GM21576 (cell line): Measurements from ENCODE around the gene SULF2.

Source experiments
- ATAC-seq: cut with Tn5 transposase; IDR thresholded peaks from one replicate; pipeline ENCODE4 v1.9.1; 2021; ENCODE audit warnings: mild to moderate bottlenecking, moderate library complexity; ENCODE audit not compliant: unreplicated experiment

SULF2 gene

GRCh38 chr20:47688385-47689381 is 96.6 kb downstream of the SULF2 start:
- no peak for ATAC-seq

- ATAC-seq = no peak
Observed at GRCh38 chr20:47687095-47687987, 97.9 kb downstream of the SULF2 start.

DNA sequence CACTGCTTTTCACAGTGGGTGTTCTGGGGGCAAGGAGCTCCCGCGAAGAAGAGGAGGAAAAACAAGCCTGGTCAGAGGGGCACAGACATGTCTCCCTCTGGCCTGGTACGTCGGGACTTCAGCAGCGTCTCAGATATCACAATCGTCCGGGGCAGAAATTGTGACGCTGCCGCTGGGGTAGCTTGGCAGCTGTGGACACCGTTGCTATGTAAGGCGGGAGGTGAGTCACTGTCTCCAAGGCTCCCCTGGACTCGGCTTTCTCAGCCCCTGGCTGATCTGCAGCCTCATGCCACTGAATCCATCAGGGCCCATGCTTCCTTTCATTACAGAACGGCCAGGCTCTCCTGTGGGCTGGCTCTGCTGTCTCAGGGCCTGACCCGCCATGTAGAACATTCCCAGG is 98.7 kb downstream of the SULF2 start:
- ATAC-seq = no peak

DNA sequence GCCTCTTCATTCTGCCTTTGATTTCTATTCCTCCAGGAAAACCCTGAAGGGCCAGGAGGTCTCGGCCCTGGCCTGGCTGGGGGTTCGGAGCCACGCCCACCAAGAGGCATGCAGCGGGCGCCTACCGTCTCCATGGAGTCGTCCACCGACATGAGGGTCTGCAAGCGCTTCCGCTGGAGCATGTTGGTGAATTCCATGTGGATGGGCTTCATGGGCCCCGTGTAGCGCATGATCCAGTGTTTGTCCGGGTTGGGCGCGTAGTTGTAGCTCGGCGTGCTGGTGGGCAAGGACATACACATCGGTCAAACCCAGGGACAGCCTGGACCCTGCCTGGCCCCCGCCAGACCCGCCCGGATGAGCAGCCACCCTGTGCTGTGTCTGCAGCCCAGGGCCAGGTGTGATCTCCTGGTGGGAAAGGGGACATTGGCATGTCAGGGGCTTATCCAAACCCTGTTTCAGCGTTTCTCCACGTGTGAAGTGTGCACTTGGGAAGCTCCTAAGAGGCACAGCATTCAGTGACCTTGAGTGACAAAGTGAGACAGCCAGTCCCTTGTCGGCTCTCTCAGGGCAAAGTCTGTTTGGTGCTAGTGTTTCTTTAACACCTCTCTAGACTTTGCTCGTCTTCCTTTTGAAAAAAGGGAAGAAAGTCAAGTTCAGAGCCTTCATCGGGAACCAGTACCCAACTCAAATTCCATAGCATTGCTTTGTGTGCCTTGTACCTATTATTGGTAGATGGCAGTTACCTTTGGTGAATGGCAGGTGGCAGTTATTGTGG is 100.8 kb downstream of the SULF2 start:
- ATAC-seq = no peak

GRCh38 chr20:47682916-47683315 is 102.4 kb downstream of the SULF2 start:
- no peak for ATAC-seq

GRCh38 chr20:47682028-47682783 is 103.1 kb downstream of the SULF2 start:
- no peak for ATAC-seq

DNA sequence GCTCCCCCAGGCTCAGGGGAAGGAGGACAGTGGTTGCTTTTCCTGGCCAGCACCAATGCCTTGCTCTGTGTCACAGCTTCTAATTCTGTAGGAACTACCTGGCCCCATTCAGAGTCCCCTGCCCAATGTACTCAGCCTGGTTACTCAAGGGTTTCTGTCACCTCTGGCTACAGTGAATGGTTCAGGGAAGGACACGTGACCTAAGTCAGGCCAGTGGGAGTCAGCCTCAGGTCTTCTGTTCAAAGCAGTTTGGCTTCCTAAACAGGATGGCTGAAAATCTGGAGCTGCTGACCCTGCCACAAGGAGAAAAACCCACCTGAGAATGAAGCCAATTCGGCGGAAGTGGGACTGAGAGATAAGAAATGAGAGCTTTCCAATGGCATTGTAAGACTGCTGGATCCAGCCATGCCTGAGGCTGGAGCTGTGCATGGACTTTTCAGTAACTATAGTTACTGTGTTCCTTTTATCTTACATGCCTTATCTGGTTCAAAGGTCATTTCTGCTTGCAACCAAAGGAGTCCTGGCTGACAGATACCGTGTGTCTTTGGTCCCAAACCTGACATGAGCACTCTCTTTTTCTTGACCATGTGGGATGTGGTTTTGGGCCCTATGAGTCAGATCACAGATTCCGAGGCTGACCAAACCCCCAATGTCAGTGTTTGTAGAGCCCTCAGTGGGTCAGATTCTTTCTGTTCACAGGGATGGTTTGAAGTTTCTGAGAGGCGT is 104.3 kb downstream of the SULF2 start:
- no peak for ATAC-seq

GRCh38 chr20:47679462-47679861 is 105.8 kb downstream of the SULF2 start:
- no peak for ATAC-seq

GRCh38 chr20:47678536-47678935 is 106.7 kb downstream of the SULF2 start:
- no peak for ATAC-seq

GRCh38 chr20:47677635-47678453 is 107.4 kb downstream of the SULF2 start:
- no peak for ATAC-seq

DNA sequence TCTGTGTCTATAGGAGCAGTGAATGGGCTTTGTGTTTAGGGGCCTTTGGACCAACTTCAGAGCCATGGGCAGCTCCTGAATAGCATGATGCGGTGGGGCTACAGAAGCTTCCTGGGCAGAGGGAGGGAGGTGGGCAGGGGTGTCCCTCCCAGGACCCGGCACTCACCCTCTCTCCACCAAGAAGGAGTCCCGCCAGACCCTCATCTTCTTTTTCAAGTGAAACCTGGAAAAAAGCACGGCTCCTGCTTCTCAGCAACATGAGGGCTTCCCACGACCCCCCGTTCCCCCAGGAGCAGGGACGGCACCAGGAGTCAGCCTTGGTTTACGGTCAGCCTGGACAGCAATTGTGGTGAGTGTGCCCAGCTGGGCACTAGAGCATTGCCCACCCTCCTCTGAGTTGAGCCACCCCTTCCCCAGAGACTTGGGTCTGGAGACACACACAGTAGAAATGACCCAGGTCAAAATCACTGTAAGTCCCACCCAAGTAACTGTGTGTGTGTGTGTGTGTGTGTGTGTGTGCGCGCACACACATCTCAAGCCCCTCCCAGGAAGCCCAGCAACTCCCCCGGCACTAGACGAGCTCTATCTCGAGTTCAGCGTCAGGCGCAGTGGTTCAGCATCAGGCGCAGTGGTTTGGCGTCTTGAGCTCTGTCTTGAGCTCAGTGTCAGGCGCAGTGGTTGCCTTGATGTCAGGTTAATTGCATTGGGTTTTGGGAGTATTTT is 108.2 kb downstream of the SULF2 start:
- no peak for ATAC-seq

DNA sequence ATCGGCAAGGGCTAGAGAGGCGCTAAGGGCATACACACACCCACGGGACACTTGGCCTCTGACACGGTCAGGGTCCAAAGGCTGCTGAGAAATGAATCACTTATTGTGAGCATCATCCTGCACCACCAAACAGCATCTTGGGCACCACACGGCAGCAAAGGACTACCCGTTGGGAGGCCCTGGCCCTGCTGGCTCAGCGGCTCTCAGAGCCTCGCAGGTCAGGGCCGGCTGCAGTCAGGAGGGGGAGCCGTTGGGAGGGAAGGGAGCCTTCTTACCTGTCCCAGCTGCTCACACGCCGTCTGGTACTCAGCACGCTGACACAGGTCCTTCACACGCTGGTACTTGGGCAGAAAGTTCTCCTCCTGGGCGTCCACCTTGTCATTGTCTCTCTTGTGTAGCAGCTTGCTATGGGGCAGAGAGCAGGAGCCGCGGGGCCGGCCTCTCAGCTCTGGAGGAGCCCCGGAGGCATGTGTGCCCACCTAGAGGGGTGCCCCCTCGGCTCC is 109.0 kb downstream of the SULF2 start:
- no peak for ATAC-seq

- ATAC-seq = no peak
Observed at GRCh38 chr20:47675190-47676142, 109.8 kb downstream of the SULF2 start.

GRCh38 chr20:47674686-47675085 is 110.6 kb downstream of the SULF2 start:
- ATAC-seq = no peak

GRCh38 chr20:47674145-47674544 is 111.1 kb downstream of the SULF2 start:
- ATAC-seq = no peak

- ATAC-seq = no peak
Observed at GRCh38 chr20:47673671-47673955, 111.7 kb downstream of the SULF2 start.
